GM23338 (cell line): ENCODE data around the gene GPC6. TPM values are rescaled to one million over a fixed set of nuclear protein-coding genes. Genes with fewer than 3 reads are reported as not detected.

ENCODE experiments used
- ATAC-seq: fragments of 200-7000 bp; cut with Tn5 transposase; 3 replicates; pipeline ENCODE4 v1.9.1; 2020
- DNase-seq: peaks from one replicate; pipeline ENCODE4 v3.0.0-alpha.2; 2015; ENCODE audit warnings: low spot score
- H2AFZ ChIP-seq: fragments of 200-600 bp; sonication (generic); 2 replicates; pipeline ENCODE4 v1.8.0; 2016; ENCODE audit warnings: antibody characterized with exemption, mild to moderate bottlenecking, moderate library complexity
- H3F3A ChIP-seq: fragments of 200-600 bp; sonication (generic); replicated peaks from 2 replicates; pipeline ENCODE4 v1.8.0; 2017; ENCODE audit warnings: antibody characterized with exemption, mixed run types, low read depth
- H3K27ac ChIP-seq: fragments of 200-600 bp; sonication (generic); 2 replicates; pipeline ENCODE4 v1.6.1; 2016; ENCODE audit warnings: low read depth
- H3K27me3 ChIP-seq: fragments of 200-600 bp; sonication (generic); 2 replicates; pipeline ENCODE4 v1.8.0; 2016; ENCODE audit warnings: mild to moderate bottlenecking, mixed run types, moderate library complexity; ENCODE audit not compliant: insufficient read depth
- H3K36me3 ChIP-seq: fragments of 200-600 bp; sonication (generic); 2 replicates; pipeline ENCODE4 v1.8.0; 2016; ENCODE audit warnings: mild to moderate bottlenecking; ENCODE audit not compliant: insufficient read depth
- H3K4me1 ChIP-seq: fragments of 200-600 bp; sonication (generic); 2 replicates; pipeline ENCODE4 v1.8.0; 2016; ENCODE audit warnings: mild to moderate bottlenecking, moderate library complexity; ENCODE audit not compliant: insufficient read depth
- H3K4me2 ChIP-seq: fragments of 200-600 bp; sonication (generic); 2 replicates; pipeline ENCODE4 v1.7.1; 2017; ENCODE audit warnings: mixed run types
- H3K4me3 ChIP-seq: fragments of 200-600 bp; sonication (generic); 2 replicates; pipeline ENCODE4 v1.6.1; 2016; ENCODE audit warnings: mixed run types
- H3K79me2 ChIP-seq: fragments of 200-600 bp; sonication (generic); replicated peaks from 2 replicates; pipeline ENCODE4 v1.8.0; 2017; ENCODE audit warnings: mild to moderate bottlenecking; ENCODE audit not compliant: insufficient read depth
- H3K9me2 ChIP-seq: fragments of 200-600 bp; sonication (generic); 2 replicates; pipeline ENCODE4 v1.8.0; 2017; ENCODE audit not compliant: insufficient read depth
- H4K20me1 ChIP-seq: fragments of 200-600 bp; sonication (generic); replicated peaks from 2 replicates; pipeline ENCODE4 v1.8.0; 2017; ENCODE audit warnings: mild to moderate bottlenecking; ENCODE audit not compliant: insufficient read depth
- H3K27ac Mint-ChIP-seq: 2 replicates; pipeline ENCODE4 v1.8.0; 2020; ENCODE audit warnings: inconsistent platforms, mild to moderate bottlenecking, moderate library complexity, mixed read lengths
- H3K27me3 Mint-ChIP-seq: 3 replicates; pipeline ENCODE4 v1.8.0; 2022; ENCODE audit warnings: low read depth, mild to moderate bottlenecking, moderate library complexity, mixed read lengths, inconsistent platforms; ENCODE audit not compliant: insufficient read depth, poor library complexity
- H3K36me3 Mint-ChIP-seq: 3 replicates; pipeline ENCODE4 v1.8.0; 2021; ENCODE audit warnings: low read depth, mild to moderate bottlenecking, inconsistent platforms, moderate library complexity, mixed read lengths
- H3K4me1 Mint-ChIP-seq: 3 replicates; pipeline ENCODE4 v1.8.0; 2020; ENCODE audit warnings: mild to moderate bottlenecking, inconsistent platforms, mixed read lengths
- H3K4me3 Mint-ChIP-seq: 3 replicates; pipeline ENCODE4 v1.8.0; 2021; ENCODE audit warnings: moderate library complexity, mild to moderate bottlenecking, inconsistent platforms, mixed read lengths
- H3K9me3 Mint-ChIP-seq: 3 replicates; pipeline ENCODE4 v1.8.0; 2020; ENCODE audit warnings: moderate library complexity, mild to moderate bottlenecking, inconsistent platforms, mixed read lengths
- CREB1 ChIP-seq: fragments of 250-450 bp; sonication (Bioruptor Pico); IDR thresholded peaks from 2 replicates; pipeline ENCODE4 v1.5.0; 2020; ENCODE audit warnings: low read depth, mild to moderate bottlenecking, moderate library complexity
- EZH2 ChIP-seq: fragments of 200-600 bp; sonication (generic); IDR thresholded peaks from one replicate; pipeline ENCODE4 v1.8.0; 2017; ENCODE audit warnings: antibody characterized with exemption, mild to moderate bottlenecking, low read depth; ENCODE audit not compliant: unreplicated experiment
- EZH2phosphoT487 ChIP-seq: fragments of 200-600 bp; sonication (generic); IDR thresholded peaks from one replicate; pipeline ENCODE4 v1.8.1; 2018; ENCODE audit warnings: antibody characterized with exemption; ENCODE audit not compliant: unreplicated experiment
- JUNB ChIP-seq: IDR thresholded peaks from one replicate; pipeline ENCODE4 v1.6.1; 2016; ENCODE audit warnings: antibody characterized with exemption; ENCODE audit not compliant: unreplicated experiment
- NANOG ChIP-seq: IDR thresholded peaks from 2 replicates; pipeline ENCODE4 v1.6.1; 2016; ENCODE audit warnings: antibody characterized with exemption, borderline replicate concordance
- POLR2AphosphoS5 ChIP-seq: IDR thresholded peaks from 2 replicates; pipeline ENCODE4 v1.6.1; 2016; ENCODE audit warnings: antibody characterized with exemption, low read depth
- STAT1 ChIP-seq: IDR thresholded peaks from one replicate; pipeline ENCODE4 v1.6.1; 2016; ENCODE audit warnings: antibody characterized with exemption; ENCODE audit not compliant: unreplicated experiment
- ZNF114 ChIP-seq: fragments of 250-450 bp; sonication (Bioruptor Pico); IDR thresholded peaks from 2 replicates; pipeline ENCODE4 v1.5.0; 2020; ENCODE audit warnings: mild to moderate bottlenecking, moderate library complexity
- ZNF331 ChIP-seq: fragments of 250-450 bp; sonication (Bioruptor Pico); IDR thresholded peaks from 2 replicates; pipeline ENCODE4 v1.5.0; 2020; ENCODE audit warnings: low read depth, mild to moderate bottlenecking, moderate library complexity
- polyA plus RNA-seq: library from polyadenylated mRNA; unstranded; fragments of >200 nt; fragmentation: Nextera tagmentation; extraction: Ambion mirVana; gene quantifications from 2 replicates; pipeline ENCODE4 v1.2.1, GENCODE V29; 2016
- total RNA-seq: library from RNA; depleted of rRNA; stranded (reverse); fragments of >200 nt; shearing (Covaris generic); gene quantifications from 2 replicates; pipeline ENCODE4 v1.2.3, GENCODE V29; 2014
- TF ChIP-seq, protein P1 (sequence below): fragments of 250-450 bp; sonication (Bioruptor Pico); IDR thresholded peaks from 2 replicates; pipeline ENCODE4 v1.5.0; 2020; ENCODE audit warnings: mild to moderate bottlenecking, moderate library complexity
- TF ChIP-seq, protein P2 (sequence below): IDR thresholded peaks from one replicate; pipeline ENCODE4 v1.6.1; 2018; ENCODE audit warnings: antibody characterized with exemption; ENCODE audit not compliant: unreplicated experiment
- TF ChIP-seq, protein P3 (sequence below): IDR thresholded peaks from 2 replicates; pipeline ENCODE4 v1.6.1; 2016; ENCODE audit warnings: antibody characterized with exemption
- TF ChIP-seq, protein P4 (sequence below), 2 experiments: fragments of 200-600 bp in 1 of 2; sonication (generic) in 1 of 2; conservative IDR thresholded peaks; 2 replicates each; pipeline versions ENCODE4 v1.5.1 to v1.6.1; 2016 to 2017; ENCODE audit warnings: antibody characterized with exemption in 2 of 2, low read depth in 2 of 2, mild to moderate bottlenecking in 2 of 2, moderate library complexity in 1 of 2

GPC6 gene
- total and polyA plus RNA-seq, 2 experiments from 2014 or later: 6.4 to 28.6 TPM

DNA sequence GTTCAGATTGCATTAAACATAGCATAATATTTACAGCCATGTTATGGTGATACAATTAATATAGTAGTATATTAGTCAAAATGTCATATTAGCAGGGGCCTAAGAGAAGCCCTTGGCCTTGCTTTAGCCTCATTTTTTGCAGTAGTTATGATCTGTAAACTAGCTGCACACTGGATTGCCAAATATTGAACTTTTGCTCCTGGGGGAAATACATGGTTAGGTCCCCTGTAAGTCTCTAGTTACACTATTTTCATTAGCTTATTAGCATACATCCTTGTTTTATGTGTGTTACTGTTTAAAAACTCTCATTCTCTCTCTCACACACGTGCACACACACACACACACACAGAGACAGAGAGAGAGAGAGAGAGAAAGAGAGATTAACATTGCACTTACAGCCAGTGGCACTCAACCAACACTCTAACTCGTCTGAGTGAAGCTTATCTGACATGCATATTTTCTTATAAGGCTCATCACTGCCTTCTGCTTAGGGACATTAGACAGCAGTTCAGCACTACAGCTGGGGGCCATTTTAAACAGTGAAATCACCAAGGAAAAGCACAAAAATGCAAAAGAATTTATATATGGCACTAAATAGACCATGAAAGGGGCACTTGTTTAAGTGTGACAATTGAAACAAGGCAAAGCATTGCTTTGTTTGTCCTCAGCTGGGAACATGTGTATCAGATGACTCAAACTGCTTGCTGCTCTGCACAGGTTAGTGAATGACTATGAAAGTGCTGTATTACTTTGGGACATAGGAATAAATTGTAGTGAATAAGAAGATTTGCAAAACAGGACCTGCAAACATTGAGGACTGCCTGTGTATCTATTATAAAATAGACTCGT, 278.7 kb downstream of the GPC6 start (continued):
- TF ChIP-seq, protein P1, sequence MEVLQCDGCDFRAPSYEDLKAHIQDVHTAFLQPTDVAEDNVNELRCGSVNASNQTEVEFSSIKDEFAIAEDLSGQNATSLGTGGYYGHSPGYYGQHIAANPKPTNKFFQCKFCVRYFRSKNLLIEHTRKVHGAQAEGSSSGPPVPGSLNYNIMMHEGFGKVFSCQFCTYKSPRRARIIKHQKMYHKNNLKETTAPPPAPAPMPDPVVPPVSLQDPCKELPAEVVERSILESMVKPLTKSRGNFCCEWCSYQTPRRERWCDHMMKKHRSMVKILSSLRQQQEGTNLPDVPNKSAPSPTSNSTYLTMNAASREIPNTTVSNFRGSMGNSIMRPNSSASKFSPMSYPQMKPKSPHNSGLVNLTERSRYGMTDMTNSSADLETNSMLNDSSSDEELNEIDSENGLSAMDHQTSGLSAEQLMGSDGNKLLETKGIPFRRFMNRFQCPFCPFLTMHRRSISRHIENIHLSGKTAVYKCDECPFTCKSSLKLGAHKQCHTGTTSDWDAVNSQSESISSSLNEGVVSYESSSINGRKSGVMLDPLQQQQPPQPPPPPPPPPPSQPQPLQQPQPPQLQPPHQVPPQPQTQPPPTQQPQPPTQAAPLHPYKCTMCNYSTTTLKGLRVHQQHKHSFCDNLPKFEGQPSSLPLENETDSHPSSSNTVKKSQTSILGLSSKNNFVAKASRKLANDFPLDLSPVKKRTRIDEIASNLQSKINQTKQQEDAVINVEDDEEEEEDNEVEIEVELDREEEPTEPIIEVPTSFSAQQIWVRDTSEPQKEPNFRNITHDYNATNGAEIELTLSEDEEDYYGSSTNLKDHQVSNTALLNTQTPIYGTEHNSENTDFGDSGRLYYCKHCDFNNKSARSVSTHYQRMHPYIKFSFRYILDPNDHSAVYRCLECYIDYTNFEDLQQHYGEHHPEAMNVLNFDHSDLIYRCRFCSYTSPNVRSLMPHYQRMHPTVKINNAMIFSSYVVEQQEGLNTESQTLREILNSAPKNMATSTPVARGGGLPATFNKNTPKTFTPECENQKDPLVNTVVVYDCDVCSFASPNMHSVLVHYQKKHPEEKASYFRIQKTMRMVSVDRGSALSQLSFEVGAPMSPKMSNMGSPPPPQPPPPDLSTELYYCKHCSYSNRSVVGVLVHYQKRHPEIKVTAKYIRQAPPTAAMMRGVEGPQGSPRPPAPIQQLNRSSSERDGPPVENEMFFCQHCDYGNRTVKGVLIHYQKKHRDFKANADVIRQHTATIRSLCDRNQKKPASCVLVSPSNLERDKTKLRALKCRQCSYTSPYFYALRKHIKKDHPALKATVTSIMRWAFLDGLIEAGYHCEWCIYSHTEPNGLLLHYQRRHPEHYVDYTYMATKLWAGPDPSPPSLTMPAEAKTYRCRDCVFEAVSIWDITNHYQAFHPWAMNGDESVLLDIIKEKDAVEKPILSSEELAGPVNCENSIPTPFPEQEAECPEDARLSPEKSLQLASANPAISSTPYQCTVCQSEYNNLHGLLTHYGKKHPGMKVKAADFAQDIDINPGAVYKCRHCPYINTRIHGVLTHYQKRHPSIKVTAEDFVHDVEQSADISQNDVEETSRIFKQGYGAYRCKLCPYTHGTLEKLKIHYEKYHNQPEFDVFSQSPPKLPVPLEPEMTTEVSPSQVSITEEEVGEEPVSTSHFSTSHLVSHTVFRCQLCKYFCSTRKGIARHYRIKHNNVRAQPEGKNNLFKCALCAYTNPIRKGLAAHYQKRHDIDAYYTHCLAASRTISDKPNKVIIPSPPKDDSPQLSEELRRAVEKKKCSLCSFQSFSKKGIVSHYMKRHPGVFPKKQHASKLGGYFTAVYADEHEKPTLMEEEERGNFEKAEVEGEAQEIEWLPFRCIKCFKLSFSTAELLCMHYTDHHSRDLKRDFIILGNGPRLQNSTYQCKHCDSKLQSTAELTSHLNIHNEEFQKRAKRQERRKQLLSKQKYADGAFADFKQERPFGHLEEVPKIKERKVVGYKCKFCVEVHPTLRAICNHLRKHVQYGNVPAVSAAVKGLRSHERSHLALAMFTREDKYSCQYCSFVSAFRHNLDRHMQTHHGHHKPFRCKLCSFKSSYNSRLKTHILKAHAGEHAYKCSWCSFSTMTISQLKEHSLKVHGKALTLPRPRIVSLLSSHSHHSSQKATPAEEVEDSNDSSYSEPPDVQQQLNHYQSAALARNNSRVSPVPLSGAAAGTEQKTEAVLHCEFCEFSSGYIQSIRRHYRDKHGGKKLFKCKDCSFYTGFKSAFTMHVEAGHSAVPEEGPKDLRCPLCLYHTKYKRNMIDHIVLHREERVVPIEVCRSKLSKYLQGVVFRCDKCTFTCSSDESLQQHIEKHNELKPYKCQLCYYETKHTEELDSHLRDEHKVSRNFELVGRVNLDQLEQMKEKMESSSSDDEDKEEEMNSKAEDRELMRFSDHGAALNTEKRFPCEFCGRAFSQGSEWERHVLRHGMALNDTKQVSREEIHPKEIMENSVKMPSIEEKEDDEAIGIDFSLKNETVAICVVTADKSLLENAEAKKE: no peak

DNA sequence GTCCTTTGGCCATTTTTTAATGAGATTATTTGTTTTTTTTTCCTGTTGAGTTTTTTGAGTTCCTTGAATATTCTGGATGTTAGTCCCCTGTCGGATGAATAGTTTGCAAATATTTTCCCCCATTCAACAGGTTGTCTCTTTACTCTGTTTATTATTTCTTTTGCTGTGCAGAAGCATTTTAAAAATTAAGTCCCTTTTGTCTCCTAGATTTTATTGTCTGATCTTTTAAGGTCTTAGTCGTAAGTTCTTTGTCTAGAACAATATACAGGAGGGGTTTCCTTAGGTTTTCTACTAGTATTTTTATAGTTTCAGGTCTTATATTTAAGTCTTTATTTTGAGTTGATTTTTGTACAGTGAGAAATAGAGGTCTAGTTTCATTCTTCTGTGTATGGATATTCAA, 284.4 kb downstream of the GPC6 start:
- Histone ChIP-seq H3K27ac (no peak overlapping the region), H3K4me3 (no peak overlapping the region), H4K20me1 (no peaks in the 10 kb centered on the region), H2AFZ (no peak overlapping the region), H3K36me3 (no peaks in the 10 kb centered on the region), H3K27me3 (no peaks in the 10 kb centered on the region), H3K9me2 (no peaks in the 10 kb centered on the region), H3K4me1 (peaks cover 36% of the 10 kb centered on the region), H3K4me2 (no peak overlapping the region), H3F3A (no peaks in the 10 kb centered on the region), H3K79me2 (peaks cover 7% of the 10 kb centered on the region)
- H3K27ac Mint-ChIP-seq: no peak overlapping the region
- ATAC-seq (no peak), DNase-seq (no peak)
- H3K4me1 Mint-ChIP-seq: peaks cover 53% of the 10 kb centered on the region
- no peaks in the 10 kb centered on the region for H3K9me3 Mint-ChIP-seq
- H3K27me3 Mint-ChIP-seq: peaks cover 1% of the 10 kb centered on the region
- H3K36me3 Mint-ChIP-seq: no peaks in the 10 kb centered on the region
- H3K4me3 Mint-ChIP-seq: no peak overlapping the region
- TF ChIP-seq NANOG: no peak
- TF ChIP-seq ZNF114 (CRISPR knock-in tag): no peak
- no peak for TF ChIP-seq ZNF331 (CRISPR knock-in tag)
- no peak for TF ChIP-seq JUNB
- TF ChIP-seq POLR2AphosphoS5: no peak
- TF ChIP-seq, protein P2, sequence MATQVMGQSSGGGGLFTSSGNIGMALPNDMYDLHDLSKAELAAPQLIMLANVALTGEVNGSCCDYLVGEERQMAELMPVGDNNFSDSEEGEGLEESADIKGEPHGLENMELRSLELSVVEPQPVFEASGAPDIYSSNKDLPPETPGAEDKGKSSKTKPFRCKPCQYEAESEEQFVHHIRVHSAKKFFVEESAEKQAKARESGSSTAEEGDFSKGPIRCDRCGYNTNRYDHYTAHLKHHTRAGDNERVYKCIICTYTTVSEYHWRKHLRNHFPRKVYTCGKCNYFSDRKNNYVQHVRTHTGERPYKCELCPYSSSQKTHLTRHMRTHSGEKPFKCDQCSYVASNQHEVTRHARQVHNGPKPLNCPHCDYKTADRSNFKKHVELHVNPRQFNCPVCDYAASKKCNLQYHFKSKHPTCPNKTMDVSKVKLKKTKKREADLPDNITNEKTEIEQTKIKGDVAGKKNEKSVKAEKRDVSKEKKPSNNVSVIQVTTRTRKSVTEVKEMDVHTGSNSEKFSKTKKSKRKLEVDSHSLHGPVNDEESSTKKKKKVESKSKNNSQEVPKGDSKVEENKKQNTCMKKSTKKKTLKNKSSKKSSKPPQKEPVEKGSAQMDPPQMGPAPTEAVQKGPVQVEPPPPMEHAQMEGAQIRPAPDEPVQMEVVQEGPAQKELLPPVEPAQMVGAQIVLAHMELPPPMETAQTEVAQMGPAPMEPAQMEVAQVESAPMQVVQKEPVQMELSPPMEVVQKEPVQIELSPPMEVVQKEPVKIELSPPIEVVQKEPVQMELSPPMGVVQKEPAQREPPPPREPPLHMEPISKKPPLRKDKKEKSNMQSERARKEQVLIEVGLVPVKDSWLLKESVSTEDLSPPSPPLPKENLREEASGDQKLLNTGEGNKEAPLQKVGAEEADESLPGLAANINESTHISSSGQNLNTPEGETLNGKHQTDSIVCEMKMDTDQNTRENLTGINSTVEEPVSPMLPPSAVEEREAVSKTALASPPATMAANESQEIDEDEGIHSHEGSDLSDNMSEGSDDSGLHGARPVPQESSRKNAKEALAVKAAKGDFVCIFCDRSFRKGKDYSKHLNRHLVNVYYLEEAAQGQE: no peak
- no peak for TF ChIP-seq EZH2phosphoT487
- TF ChIP-seq EZH2: no peak
- TF ChIP-seq, protein P3, sequence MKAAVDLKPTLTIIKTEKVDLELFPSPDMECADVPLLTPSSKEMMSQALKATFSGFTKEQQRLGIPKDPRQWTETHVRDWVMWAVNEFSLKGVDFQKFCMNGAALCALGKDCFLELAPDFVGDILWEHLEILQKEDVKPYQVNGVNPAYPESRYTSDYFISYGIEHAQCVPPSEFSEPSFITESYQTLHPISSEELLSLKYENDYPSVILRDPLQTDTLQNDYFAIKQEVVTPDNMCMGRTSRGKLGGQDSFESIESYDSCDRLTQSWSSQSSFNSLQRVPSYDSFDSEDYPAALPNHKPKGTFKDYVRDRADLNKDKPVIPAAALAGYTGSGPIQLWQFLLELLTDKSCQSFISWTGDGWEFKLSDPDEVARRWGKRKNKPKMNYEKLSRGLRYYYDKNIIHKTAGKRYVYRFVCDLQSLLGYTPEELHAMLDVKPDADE: no peak
- TF ChIP-seq CREB1 (CRISPR knock-in tag): no peak
- TF ChIP-seq STAT1: no peak
- TF ChIP-seq, protein P4, sequence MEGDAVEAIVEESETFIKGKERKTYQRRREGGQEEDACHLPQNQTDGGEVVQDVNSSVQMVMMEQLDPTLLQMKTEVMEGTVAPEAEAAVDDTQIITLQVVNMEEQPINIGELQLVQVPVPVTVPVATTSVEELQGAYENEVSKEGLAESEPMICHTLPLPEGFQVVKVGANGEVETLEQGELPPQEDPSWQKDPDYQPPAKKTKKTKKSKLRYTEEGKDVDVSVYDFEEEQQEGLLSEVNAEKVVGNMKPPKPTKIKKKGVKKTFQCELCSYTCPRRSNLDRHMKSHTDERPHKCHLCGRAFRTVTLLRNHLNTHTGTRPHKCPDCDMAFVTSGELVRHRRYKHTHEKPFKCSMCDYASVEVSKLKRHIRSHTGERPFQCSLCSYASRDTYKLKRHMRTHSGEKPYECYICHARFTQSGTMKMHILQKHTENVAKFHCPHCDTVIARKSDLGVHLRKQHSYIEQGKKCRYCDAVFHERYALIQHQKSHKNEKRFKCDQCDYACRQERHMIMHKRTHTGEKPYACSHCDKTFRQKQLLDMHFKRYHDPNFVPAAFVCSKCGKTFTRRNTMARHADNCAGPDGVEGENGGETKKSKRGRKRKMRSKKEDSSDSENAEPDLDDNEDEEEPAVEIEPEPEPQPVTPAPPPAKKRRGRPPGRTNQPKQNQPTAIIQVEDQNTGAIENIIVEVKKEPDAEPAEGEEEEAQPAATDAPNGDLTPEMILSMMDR (conservative IDR thresholded peaks at IDR 0.05; ENCODE audit: low read depth in 2 of 2): no peak
